ENCODE results near the gene THEM4.

THEM4 gene

GRCh38 chr1:151915061-151915686, 5.9 kb upstream of the THEM4 start:
- H4K8ac ChIP-seq (ENCODE audit: low read depth, low read length), result no peak overlapping the region
- H4K5ac ChIP-seq (ENCODE audit: low read length), result no peak overlapping the region
- no peak overlapping the region for H3K18ac ChIP-seq (ENCODE audit: low read length)
- H2BK5ac ChIP-seq (ENCODE audit: low read length), result no peak overlapping the region
- no peak overlapping the region for H3K4me2 ChIP-seq (ENCODE audit: low read length)
- no peaks in the 10 kb centered on the region for H3K27me3 ChIP-seq (ENCODE audit: insufficient read depth, low read length, poor library complexity)
- H3K27ac ChIP-seq (ENCODE audit: low read depth, low read length), result no peak overlapping the region
- H3K23ac ChIP-seq (ENCODE audit: low read length), result no peak overlapping the region
- H3K79me2 ChIP-seq (ENCODE audit: control insufficient read depth, insufficient read depth, low read length), result no peaks in the 10 kb centered on the region
- no CpG with 5 or more reads among the region's 1 CpG for WGBS (ENCODE audit: extremely low coverage, insufficient coverage, low lambda C conversion rate)
- no peak overlapping the region for H3K9ac ChIP-seq (ENCODE audit: low read length)
- peaks cover under 1% of the 10 kb centered on the region for H3K4me1 ChIP-seq (ENCODE audit: control insufficient read depth, low read depth, low read length)
- H3K4ac ChIP-seq (ENCODE audit: low read depth, low read length), result no peak overlapping the region
- no peak overlapping the region for H2BK120ac ChIP-seq (ENCODE audit: low read depth, low read length)
- H3K4me3 ChIP-seq (ENCODE audit: low read length), result no peak overlapping the region
- no peaks in the 10 kb centered on the region for H3K36me3 ChIP-seq (ENCODE audit: control insufficient read depth, insufficient read depth, low read length)
- no peak overlapping the region for H3K56ac ChIP-seq (ENCODE audit: low read length)
- no peak overlapping the region for H2BK15ac ChIP-seq (replicated peaks; ENCODE audit: low read depth)
- DNase-seq, result no peak
- no peaks in the 10 kb centered on the region for H3K79me1 ChIP-seq (ENCODE audit: low read length)
- no peak overlapping the region for H2AK5ac ChIP-seq (ENCODE audit: low read length)

GRCh38 chr1:151914076-151914475, 4.8 kb upstream of the THEM4 start:
- DNase-seq, result no peak
- no peak overlapping the region for H3K27ac ChIP-seq (ENCODE audit: low read depth, low read length)
- H3K56ac ChIP-seq (ENCODE audit: low read length), result no peak overlapping the region
- H2BK15ac ChIP-seq (replicated peaks; ENCODE audit: low read depth), result no peak overlapping the region
- peaks cover 2% of the 10 kb centered on the region for H3K4me1 ChIP-seq (ENCODE audit: control insufficient read depth, low read depth, low read length)
- no CpG with 5 or more reads among the region's 2 CpGs for WGBS (ENCODE audit: extremely low coverage, insufficient coverage, low lambda C conversion rate)
- H3K27me3 ChIP-seq (ENCODE audit: insufficient read depth, low read length, poor library complexity), result no peaks in the 10 kb centered on the region
- H4K5ac ChIP-seq (ENCODE audit: low read length), result no peak overlapping the region
- no peak overlapping the region for H3K4ac ChIP-seq (ENCODE audit: low read depth, low read length)
- no peak overlapping the region for H4K8ac ChIP-seq (ENCODE audit: low read depth, low read length)
- no peak overlapping the region for H3K23ac ChIP-seq (ENCODE audit: low read length)
- no peak overlapping the region for H3K4me2 ChIP-seq (ENCODE audit: low read length)
- no peak overlapping the region for H3K4me3 ChIP-seq (ENCODE audit: low read length)
- no peak overlapping the region for H2AK5ac ChIP-seq (ENCODE audit: low read length)
- no peak overlapping the region for H2BK5ac ChIP-seq (ENCODE audit: low read length)
- H3K79me2 ChIP-seq (ENCODE audit: control insufficient read depth, insufficient read depth, low read length), result no peaks in the 10 kb centered on the region
- no peak overlapping the region for H3K9ac ChIP-seq (ENCODE audit: low read length)
- no peak overlapping the region for H2BK120ac ChIP-seq (ENCODE audit: low read depth, low read length)
- H3K79me1 ChIP-seq (ENCODE audit: low read length), result no peaks in the 10 kb centered on the region
- no peaks in the 10 kb centered on the region for H3K36me3 ChIP-seq (ENCODE audit: control insufficient read depth, insufficient read depth, low read length)
- H3K18ac ChIP-seq (ENCODE audit: low read length), result no peak overlapping the region

- no peak for DNase-seq
- no peak overlapping the region for H3K56ac ChIP-seq (ENCODE audit: low read length)
- H4K5ac ChIP-seq (ENCODE audit: low read length), result no peak overlapping the region
- H3K4me1 ChIP-seq (ENCODE audit: control insufficient read depth, low read depth, low read length), result peaks cover 2% of the 10 kb centered on the region
- H3K4me3 ChIP-seq (ENCODE audit: low read length), result no peak overlapping the region
- no peak overlapping the region for H2BK120ac ChIP-seq (ENCODE audit: low read depth, low read length)
- no CpG with 5 or more reads among the region's 1 CpG for whole genome bisulfite sequencing (ENCODE audit: extremely low coverage, insufficient coverage, low lambda C conversion rate)
- no peak overlapping the region for H3K9ac ChIP-seq (ENCODE audit: low read length)
- H2AK5ac ChIP-seq (ENCODE audit: low read length), result no peak overlapping the region
- H3K79me1 ChIP-seq (ENCODE audit: low read length), result no peaks in the 10 kb centered on the region
- no peak overlapping the region for H3K23ac ChIP-seq (ENCODE audit: low read length)
- H2BK15ac ChIP-seq (replicated peaks; ENCODE audit: low read depth), result no peak overlapping the region
- H3K4ac ChIP-seq (ENCODE audit: low read depth, low read length), result no peak overlapping the region
- no peak overlapping the region for H3K27ac ChIP-seq (ENCODE audit: low read depth, low read length)
- no peaks in the 10 kb centered on the region for H3K36me3 ChIP-seq (ENCODE audit: control insufficient read depth, insufficient read depth, low read length)
- H3K4me2 ChIP-seq (ENCODE audit: low read length), result no peak overlapping the region
- no peak overlapping the region for H4K8ac ChIP-seq (ENCODE audit: low read depth, low read length)
- no peak overlapping the region for H2BK5ac ChIP-seq (ENCODE audit: low read length)
- H3K18ac ChIP-seq (ENCODE audit: low read length), result no peak overlapping the region
- no peaks in the 10 kb centered on the region for H3K79me2 ChIP-seq (ENCODE audit: control insufficient read depth, insufficient read depth, low read length)
- no peaks in the 10 kb centered on the region for H3K27me3 ChIP-seq (ENCODE audit: insufficient read depth, low read length, poor library complexity)
Measured at GRCh38 chr1:151912973-151913372, 3.7 kb upstream of the THEM4 start.

- no peak overlapping the region for H3K4me2 ChIP-seq (ENCODE audit: low read length)
- WGBS (ENCODE audit: extremely low coverage, insufficient coverage, low lambda C conversion rate), result 100% methylated on average over 2 of the region's 10 CpGs
- H3K23ac ChIP-seq (ENCODE audit: low read length), result no peak overlapping the region
- H2BK5ac ChIP-seq (ENCODE audit: low read length), result no peak overlapping the region
- H3K4me1 ChIP-seq (ENCODE audit: control insufficient read depth, low read depth, low read length), result peaks cover 2% of the 10 kb centered on the region
- DNase-seq, result peak; percentile 53
- no peak overlapping the region for H3K56ac ChIP-seq (ENCODE audit: low read length)
- no peak overlapping the region for H3K27ac ChIP-seq (ENCODE audit: low read depth, low read length)
- no peaks in the 10 kb centered on the region for H3K36me3 ChIP-seq (ENCODE audit: control insufficient read depth, insufficient read depth, low read length)
- no peak overlapping the region for H4K8ac ChIP-seq (ENCODE audit: low read depth, low read length)
- H3K27me3 ChIP-seq (ENCODE audit: insufficient read depth, low read length, poor library complexity), result no peaks in the 10 kb centered on the region
- no peaks in the 10 kb centered on the region for H3K79me2 ChIP-seq (ENCODE audit: control insufficient read depth, insufficient read depth, low read length)
- no peak overlapping the region for H4K5ac ChIP-seq (ENCODE audit: low read length)
- H3K4me3 ChIP-seq (ENCODE audit: low read length), result no peak overlapping the region
- H3K4ac ChIP-seq (ENCODE audit: low read depth, low read length), result no peak overlapping the region
- H3K79me1 ChIP-seq (ENCODE audit: low read length), result no peaks in the 10 kb centered on the region
- H2AK5ac ChIP-seq (ENCODE audit: low read length), result no peak overlapping the region
- H3K18ac ChIP-seq (ENCODE audit: low read length), result no peak overlapping the region
- no peak overlapping the region for H2BK15ac ChIP-seq (replicated peaks; ENCODE audit: low read depth)
- no peak overlapping the region for H3K9ac ChIP-seq (ENCODE audit: low read length)
- H2BK120ac ChIP-seq (ENCODE audit: low read depth, low read length), result no peak overlapping the region
Measured at GRCh38 chr1:151908228-151908691, 1.1 kb downstream of the THEM4 start.

GRCh38 chr1:151907363-151908139, 1.8 kb downstream of the THEM4 start:
- peak; percentile 46 for DNase-seq
- Histone ChIP-seq H3K4me2 (ENCODE audit: low read length) (no peak overlapping the region), H3K18ac (ENCODE audit: low read length) (no peak overlapping the region), H3K27ac (ENCODE audit: low read depth, low read length) (no peak overlapping the region), H3K9ac (ENCODE audit: low read length) (no peak overlapping the region), H4K5ac (ENCODE audit: low read length) (no peak overlapping the region), H3K4me3 (ENCODE audit: low read length) (no peak overlapping the region), H3K23ac (ENCODE audit: low read length) (no peak overlapping the region), H2AK5ac (ENCODE audit: low read length) (no peak overlapping the region), H3K56ac (ENCODE audit: low read length) (no peak overlapping the region), H2BK120ac (ENCODE audit: low read depth, low read length) (no peak overlapping the region), H2BK5ac (ENCODE audit: low read length) (no peak overlapping the region), H3K27me3 (ENCODE audit: insufficient read depth, low read length, poor library complexity) (no peaks in the 10 kb centered on the region), H3K79me2 (ENCODE audit: control insufficient read depth, insufficient read depth, low read length) (no peaks in the 10 kb centered on the region), H3K4me1 (ENCODE audit: control insufficient read depth, low read depth, low read length) (peaks cover 2% of the 10 kb centered on the region), H3K4ac (ENCODE audit: low read depth, low read length) (no peak overlapping the region), H3K79me1 (ENCODE audit: low read length) (no peaks in the 10 kb centered on the region), H3K36me3 (ENCODE audit: control insufficient read depth, insufficient read depth, low read length) (no peaks in the 10 kb centered on the region), H2BK15ac (replicated peaks; ENCODE audit: low read depth) (no peak overlapping the region), H4K8ac (ENCODE audit: low read depth, low read length) (no peak overlapping the region)
- no CpG with 5 or more reads among the region's 9 CpGs for WGBS (ENCODE audit: extremely low coverage, insufficient coverage, low lambda C conversion rate)
